ENCODE measurements around the gene ANO1. TPM values are rescaled to one million over a fixed set of nuclear protein-coding genes. Genes with fewer than 3 reads are reported as not detected.

ANO1 gene
- total RNA-seq, 1 experiment from 2014 or later = 10.9 TPM

DNA sequence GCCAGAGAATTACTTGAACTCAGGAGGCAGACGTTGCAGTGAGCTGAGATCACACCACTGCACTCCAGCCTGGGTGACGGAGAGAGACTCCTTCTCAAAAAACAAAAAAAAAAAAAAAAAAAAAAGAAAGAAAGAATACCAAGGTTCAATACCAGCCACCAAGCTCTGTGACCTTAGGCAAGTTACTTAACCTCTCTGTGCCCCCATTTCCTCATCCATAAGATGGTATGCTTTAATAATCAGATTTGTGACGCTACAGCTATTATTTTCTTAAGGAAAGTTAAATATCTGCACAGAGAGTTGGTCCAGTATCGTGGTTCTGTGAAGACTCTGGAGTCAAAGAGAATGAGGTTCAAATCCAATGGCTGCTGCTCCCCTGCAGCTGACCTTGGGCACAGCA is 67.7 kb downstream of the ANO1 start:
- Histone ChIP-seq H4K91ac (ENCODE audit: insufficient read length, low read depth, low read length) (no peak overlapping the region), H3K4ac (ENCODE audit: low read depth, low read length) (no peak overlapping the region), H2AFZ (ENCODE audit: low read length) (no peak overlapping the region), H2BK15ac (ENCODE audit: low read depth, low read length) (no peak overlapping the region), H2BK20ac (ENCODE audit: low read depth, low read length, poor library complexity, severe bottlenecking) (no peak overlapping the region), H3K4me2 (ENCODE audit: insufficient read depth, insufficient read length, low read length) (no peak overlapping the region), H3K27ac (ENCODE audit: insufficient read length, low read depth, low read length) (no peak overlapping the region), H3K56ac (ENCODE audit: insufficient read length, low read depth, low read length) (no peak overlapping the region), H3K23me2 (ENCODE audit: insufficient read length, low read depth, low read length, poor library complexity, severe bottlenecking) (no peaks in the 10 kb centered on the region), H3K9me3 (ENCODE audit: control insufficient read depth, low read depth, low read length) (no peaks in the 10 kb centered on the region), H2BK12ac (ENCODE audit: insufficient read length, low read depth, low read length) (no peak overlapping the region), H2BK120ac (ENCODE audit: low read depth, low read length, poor library complexity, severe bottlenecking) (no peak overlapping the region), H3K4me1 (ENCODE audit: insufficient read depth, low read length) (peaks cover 4% of the 10 kb centered on the region; the same call in 1 of the 2 replicates), H4K8ac (replicated peaks; ENCODE audit: insufficient read length, low read depth, low read length) (no peak overlapping the region), H4K5ac (ENCODE audit: insufficient read length, low read depth, low read length) (no peak overlapping the region), H3K79me1 (ENCODE audit: insufficient read depth, low read depth, low read length, poor library complexity, severe bottlenecking) (no peaks in the 10 kb centered on the region), H3T11ph (ENCODE audit: low read length) (no peak overlapping the region), H3K9ac (ENCODE audit: extremely low read depth, insufficient read length, low read length) (no peak overlapping the region), H3K79me2 (ENCODE audit: insufficient read depth, low read length) (no peaks in the 10 kb centered on the region), H2AK5ac (ENCODE audit: insufficient read length, low read length) (no peak overlapping the region), H2BK5ac (ENCODE audit: insufficient read length, low read length) (no peak overlapping the region), H3K23ac (ENCODE audit: insufficient read length, low read depth, low read length) (no peak overlapping the region), H3K14ac (ENCODE audit: insufficient read depth, low read length) (no peak overlapping the region), H3K27me3 (ENCODE audit: insufficient read depth, low read length) (no peaks in the 10 kb centered on the region; the same call in 1 of the 2 replicates), H4K20me1 (ENCODE audit: control insufficient read depth, insufficient read depth, insufficient read length) (no peaks in the 10 kb centered on the region), H3K18ac (ENCODE audit: insufficient read length, low read depth, low read length) (no peak overlapping the region)
- Mint-ChIP-seq H3K27me3 (ENCODE audit: low read depth) (peaks cover 44% of the 10 kb centered on the region), H3K36me3 (ENCODE audit: insufficient read depth in 1 of 3, low read depth in 3 of 3) (no peaks in the 10 kb centered on the region), H3K4me3 (no peak overlapping the region), H3K27ac (no peak overlapping the region; a peak in 1 of 7 replicates), H3K4me1 (peaks cover 54 to 61% of the 10 kb centered on the region in 2 experiments), H3K9me3 (no peaks in the 10 kb centered on the region; a peak in 1 of 5 replicates)
- TF ChIP-seq, protein P1, sequence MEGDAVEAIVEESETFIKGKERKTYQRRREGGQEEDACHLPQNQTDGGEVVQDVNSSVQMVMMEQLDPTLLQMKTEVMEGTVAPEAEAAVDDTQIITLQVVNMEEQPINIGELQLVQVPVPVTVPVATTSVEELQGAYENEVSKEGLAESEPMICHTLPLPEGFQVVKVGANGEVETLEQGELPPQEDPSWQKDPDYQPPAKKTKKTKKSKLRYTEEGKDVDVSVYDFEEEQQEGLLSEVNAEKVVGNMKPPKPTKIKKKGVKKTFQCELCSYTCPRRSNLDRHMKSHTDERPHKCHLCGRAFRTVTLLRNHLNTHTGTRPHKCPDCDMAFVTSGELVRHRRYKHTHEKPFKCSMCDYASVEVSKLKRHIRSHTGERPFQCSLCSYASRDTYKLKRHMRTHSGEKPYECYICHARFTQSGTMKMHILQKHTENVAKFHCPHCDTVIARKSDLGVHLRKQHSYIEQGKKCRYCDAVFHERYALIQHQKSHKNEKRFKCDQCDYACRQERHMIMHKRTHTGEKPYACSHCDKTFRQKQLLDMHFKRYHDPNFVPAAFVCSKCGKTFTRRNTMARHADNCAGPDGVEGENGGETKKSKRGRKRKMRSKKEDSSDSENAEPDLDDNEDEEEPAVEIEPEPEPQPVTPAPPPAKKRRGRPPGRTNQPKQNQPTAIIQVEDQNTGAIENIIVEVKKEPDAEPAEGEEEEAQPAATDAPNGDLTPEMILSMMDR (conservative IDR thresholded peaks at IDR 0.05) = no peak
- no peak for DNase-seq
- WGBS (ENCODE audit: extremely low coverage, insufficient read length, low lambda C conversion rate) = no CpG with 5 or more reads among the region's 4 CpGs

All from H9 (cell line).